A673 (cell line): ENCODE results near the gene PRPF4.

Experiments used
- CTCF ChIP-seq: fragments of 300-800, 200-600 bp; sonication (generic); conservative IDR thresholded peaks from 2 replicates; pipeline ENCODE4 v1.5.1; 2017; ENCODE audit warnings: low read depth, mild to moderate bottlenecking, antibody characterized with exemption, low read length, moderate library complexity, mixed read lengths
- EZH2 ChIP-seq: fragments of 200-600 bp; sonication (generic); IDR thresholded peaks from 2 replicates; pipeline ENCODE4 v1.6.1; 2017; ENCODE audit warnings: borderline replicate concordance, low read depth, mild to moderate bottlenecking, mixed read lengths, antibody characterized with exemption, low read length; ENCODE audit not compliant: poor library complexity, severe bottlenecking

GRCh38 chr9:113269355-113269754 is 6.1 kb upstream of the PRPF4 start:
- TF ChIP-seq EZH2 (no peak), CTCF (no peak)
